Measurements from ENCODE around the gene MTNR1A.

- TF ChIP-seq CTCF (conservative IDR thresholded peaks at IDR 0.05; ENCODE audit: low read depth in 2 of 2) = no peak
- TF ChIP-seq EZH2 (IDR thresholded peaks at IDR 0.05; ENCODE audit: low read depth, unreplicated experiment) = no peak
- no peak for TF ChIP-seq REST (IDR thresholded peaks at IDR 0.05; ENCODE audit: unreplicated experiment)
- TF ChIP-seq EZH2phosphoT487 (IDR thresholded peaks at IDR 0.05; ENCODE audit: unreplicated experiment) = no peak
- TF ChIP-seq CREB1 (CRISPR knock-in tag; IDR thresholded peaks at IDR 0.05; ENCODE audit: low read depth) = no peak
- no peak for TF ChIP-seq STAT1 (IDR thresholded peaks at IDR 0.05; ENCODE audit: unreplicated experiment)
- TF ChIP-seq POLR2AphosphoS5 (IDR thresholded peaks at IDR 0.05; ENCODE audit: low read depth) = no peak
- TF ChIP-seq ZNF331 (CRISPR knock-in tag; IDR thresholded peaks at IDR 0.05; ENCODE audit: low read depth) = no peak
- no peak for TF ChIP-seq JUNB (IDR thresholded peaks at IDR 0.05; ENCODE audit: unreplicated experiment)
- TF ChIP-seq ZNF114 (CRISPR knock-in tag; IDR thresholded peaks at IDR 0.05) = no peak
These were observed 67.6 kb downstream of the MTNR1A start for GRCh38 chr4:186487726-186488125.
